GM15510 (cell line): ENCODE results near the gene TRMO.

Source experiments
- POLR2A ChIP-seq: IDR thresholded peaks from 3 replicates; pipeline ENCODE4 v1.6.1; 2011; ENCODE audit warnings: borderline replicate concordance; ENCODE audit not compliant: insufficient read length; ENCODE audit errors: extremely low read depth

Gene TRMO

DNA sequence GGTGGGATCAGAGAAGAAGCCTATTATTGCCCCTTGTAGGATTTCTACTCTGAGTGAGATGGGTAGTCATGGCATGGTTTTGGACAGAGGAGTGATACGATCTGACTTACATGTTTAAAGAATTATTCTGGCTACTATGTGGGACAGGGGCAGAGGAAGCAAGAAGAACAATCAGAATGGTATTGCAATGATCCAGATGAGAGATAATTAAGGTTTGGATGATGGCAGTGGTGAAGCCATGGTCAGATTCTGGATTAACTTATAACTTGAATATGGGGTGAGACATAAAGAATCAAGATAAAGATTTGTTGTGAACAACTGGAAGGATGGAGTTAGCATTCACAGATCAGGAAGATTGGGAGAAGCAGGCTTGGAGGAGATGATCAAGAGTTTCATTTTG lies 19.0 kb upstream of the TRMO start:
- no peak for TF ChIP-seq POLR2A

DNA sequence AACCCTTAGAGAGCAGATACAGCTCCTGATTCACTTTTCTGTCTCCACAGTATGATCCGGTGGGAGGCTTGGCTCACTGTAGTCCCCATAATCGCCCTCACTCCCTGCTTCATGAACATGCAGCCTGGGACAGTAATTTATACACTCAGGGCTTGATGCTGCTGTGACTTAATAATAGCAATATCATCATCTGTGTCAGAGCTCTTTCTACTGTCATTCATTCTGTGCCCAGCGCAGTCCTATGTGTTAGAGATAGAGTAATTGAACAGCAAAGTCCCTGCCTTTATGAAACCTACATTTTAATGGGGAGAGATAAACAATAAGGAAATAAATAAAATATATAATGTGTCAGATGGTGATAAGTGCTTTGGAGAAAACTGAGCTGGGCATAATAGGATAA lies 18.4 kb upstream of the TRMO start:
- no peak for TF ChIP-seq POLR2A

DNA sequence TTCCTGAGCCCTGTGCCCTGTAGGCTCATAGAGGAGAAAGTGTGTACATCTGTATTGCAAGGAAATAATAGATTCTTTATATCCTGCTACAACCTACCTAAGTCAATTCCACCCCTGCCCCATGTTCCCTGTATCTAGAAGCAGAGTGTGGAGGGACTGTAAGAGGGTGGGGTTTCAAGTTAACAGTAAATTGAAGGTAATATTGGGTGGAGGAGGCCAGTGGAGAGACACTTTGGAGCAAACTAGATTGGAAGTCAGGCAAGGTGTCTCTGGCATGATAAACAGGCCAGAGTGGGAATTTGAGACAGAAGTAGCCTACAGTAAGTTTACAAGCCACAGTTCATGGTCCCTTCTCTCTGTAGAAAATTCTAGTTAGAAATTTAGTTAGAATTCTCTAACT lies 17.9 kb upstream of the TRMO start:
- TF ChIP-seq POLR2A, result no peak

DNA sequence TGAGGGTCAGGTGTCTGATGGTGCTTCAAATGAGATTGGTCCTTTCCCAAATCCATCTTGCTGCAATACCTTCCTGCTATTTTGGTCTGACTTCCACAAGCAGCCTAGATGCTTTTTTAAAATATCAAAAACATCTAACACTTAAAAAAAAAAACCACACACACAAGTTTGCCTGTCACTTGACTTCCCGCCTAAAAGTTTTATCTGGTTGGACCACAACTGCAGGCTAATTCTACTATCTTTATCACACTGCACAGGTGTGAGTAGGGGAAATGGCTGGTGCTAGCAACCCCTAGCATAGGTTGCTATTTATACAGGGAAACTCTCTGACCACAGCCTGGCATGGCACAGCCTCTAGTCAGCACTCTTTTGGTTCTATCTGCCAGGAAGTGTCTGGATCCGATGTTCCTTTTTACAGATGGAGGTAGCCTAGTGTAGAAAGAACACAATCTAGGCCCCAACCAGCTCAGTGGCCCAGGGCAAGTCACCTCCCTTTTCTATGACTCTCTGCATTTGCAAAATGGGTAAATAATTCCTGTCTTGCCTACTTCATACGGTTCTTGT lies 15.9 kb upstream of the TRMO start, which contains the start of gene HEMGN:
HEMGN (minus strand) TSS at position 92 of the 564 bp plus-strand sequence; CDS start at position 56, 36 bp downstream.
- TF ChIP-seq POLR2A, result no peak

DNA sequence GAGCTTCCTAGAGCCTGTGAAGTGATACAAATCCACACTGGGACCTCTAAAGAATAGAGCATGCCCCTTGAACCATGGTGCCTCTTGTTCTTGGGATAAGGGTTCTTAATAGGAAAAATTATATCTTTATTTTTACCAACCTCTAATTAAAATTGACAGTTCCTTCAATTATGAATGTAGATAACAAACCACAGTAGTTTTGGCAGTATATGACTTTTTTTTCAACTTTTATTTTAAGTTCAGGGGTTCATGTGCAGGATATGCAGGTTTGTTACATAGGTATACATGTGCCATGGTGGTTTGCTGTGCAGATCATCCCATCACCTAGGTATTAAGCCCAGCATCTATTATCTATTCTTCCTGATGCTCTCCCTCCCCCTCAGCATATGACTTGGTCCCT lies 14.7 kb upstream of the TRMO start:
- TF ChIP-seq POLR2A, result no peak

DNA sequence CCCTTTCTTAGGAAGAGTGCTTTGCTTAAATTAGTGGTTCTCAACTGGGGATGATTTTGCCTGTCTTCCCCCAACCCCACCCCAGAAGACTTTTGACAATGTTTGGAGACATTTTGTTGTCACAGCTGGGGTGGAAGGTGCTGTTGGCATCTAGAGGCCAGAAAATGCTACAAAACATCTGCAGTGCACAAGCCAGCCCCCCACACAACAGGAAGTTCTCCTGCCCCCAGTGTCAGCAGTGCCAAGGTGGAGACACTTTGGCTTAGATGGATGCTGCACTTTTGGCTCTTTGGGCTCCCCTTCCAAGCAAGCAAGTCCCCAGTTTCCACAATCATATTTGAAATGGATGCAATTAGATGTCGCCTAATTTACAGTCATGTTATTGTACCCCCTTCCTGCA lies 13.0 kb upstream of the TRMO start:
- TF ChIP-seq POLR2A, result no peak

DNA sequence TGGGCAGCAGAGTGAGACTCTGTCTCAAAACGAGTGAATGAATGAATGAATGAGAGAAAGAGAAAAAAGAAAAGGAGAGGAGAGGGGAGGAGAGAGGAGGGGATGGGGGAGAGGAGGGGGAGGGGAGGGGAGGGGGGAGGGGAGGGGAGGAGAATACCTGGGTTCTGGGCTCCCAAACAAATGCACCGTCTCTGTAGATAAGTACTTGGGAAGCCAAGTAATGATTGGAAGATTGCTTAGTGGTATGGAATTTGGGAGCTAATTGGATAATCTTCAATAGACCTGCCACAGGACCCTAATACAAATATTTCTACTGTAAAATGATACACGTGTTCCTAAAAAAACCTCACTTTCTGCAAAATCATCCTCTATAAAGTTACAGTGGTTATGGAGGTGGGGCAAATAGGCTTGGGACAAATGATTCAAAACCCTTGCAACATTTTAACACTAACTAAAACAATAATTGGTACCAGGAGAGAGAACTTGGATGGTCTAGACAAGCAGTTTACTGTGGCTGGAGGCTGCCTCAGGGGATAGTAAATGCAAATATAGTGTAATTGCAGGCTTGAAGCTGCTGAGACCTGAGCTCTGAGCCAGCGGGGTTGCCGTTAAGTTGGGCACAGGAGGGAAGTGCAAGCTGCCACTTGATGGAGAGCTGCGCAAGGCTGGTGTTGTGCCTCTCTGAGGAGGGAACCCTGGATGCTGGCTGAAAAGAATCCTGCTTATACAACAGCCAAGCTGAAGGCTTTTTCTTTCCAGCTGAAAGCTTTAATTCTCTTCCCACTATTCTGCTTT lies 12.2 kb upstream of the TRMO start:
- no peak for TF ChIP-seq POLR2A

DNA sequence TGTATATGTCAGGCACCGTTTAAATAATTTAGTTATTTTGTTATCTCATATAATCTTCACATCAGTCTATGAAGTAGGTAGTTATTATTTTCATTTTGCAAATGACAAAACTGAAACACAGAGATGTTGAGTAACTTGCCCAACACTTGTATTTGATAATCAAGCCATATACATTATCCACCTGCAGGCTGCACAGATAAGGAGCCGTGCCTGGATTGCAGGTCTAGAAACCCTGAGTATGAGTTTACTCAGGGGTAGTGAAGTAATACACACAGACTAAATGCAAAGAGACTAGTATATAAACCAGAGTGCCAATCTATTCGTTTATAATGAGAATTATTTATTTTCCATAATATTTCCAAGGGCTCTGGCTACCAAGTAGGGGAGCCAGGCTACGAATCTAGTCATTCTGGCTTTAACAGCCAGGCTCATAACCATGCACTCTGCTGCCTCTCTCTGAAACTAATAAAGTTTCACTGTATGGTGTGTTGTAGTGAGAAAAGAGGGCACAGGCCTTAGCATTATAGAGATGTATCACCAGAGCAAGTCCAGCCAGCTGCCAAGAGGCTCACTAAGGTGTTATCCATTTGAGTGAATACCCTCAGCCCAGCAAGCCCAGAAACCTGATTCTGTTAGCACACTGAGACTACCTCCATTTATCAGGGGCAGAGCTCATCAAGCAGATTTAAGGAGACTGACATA lies 11.1 kb upstream of the TRMO start:
- no peak for TF ChIP-seq POLR2A

DNA sequence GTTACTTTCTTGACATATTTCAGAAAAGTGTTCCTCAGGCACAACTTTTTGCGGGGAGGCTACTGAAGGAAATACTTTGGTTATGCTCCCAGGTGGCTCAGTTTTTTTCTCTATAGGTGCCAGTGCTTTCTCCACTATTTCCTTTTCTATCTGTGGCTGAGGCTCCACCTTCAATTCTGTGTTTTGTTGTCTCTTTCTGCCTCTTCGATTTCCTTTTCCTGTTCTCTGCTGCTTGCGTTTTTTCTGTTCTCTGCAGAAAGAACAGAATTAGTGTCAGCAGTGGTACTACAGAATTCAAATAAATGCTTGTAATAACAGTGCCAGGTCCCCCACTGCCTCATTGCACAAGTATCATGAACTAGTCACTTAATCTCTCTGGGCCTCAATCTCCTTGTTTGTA lies 8.7 kb upstream of the TRMO start:
- no peak for TF ChIP-seq POLR2A

DNA sequence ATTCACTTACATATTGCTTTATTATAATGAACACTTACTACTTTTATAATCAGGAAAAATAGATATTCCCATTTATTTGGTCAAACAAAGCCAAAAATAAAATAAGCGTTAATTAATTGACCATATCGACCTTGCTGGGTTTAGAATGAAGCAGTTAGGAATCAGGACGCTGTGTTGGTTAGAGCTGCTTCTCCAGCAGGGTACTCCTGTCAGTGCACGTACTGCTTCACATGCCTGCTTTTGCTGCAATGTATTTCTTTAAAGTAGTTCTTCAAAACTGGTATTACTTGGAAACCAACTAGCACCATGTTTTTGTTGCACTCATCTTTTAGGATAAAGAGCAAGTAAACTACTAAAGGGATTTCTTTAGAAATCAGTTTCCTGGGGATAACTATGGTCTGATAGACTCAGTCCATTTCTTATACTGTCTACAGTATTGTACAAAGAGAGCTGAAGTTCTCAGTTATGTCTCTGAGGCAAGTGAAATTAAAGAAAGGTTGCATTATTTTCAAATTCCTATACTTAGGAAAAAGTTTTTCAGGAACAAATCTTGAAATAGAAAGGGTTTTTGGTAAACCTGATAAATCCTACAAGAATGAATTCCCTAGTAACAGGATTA lies 6.8 kb upstream of the TRMO start:
- TF ChIP-seq POLR2A, result no peak

DNA sequence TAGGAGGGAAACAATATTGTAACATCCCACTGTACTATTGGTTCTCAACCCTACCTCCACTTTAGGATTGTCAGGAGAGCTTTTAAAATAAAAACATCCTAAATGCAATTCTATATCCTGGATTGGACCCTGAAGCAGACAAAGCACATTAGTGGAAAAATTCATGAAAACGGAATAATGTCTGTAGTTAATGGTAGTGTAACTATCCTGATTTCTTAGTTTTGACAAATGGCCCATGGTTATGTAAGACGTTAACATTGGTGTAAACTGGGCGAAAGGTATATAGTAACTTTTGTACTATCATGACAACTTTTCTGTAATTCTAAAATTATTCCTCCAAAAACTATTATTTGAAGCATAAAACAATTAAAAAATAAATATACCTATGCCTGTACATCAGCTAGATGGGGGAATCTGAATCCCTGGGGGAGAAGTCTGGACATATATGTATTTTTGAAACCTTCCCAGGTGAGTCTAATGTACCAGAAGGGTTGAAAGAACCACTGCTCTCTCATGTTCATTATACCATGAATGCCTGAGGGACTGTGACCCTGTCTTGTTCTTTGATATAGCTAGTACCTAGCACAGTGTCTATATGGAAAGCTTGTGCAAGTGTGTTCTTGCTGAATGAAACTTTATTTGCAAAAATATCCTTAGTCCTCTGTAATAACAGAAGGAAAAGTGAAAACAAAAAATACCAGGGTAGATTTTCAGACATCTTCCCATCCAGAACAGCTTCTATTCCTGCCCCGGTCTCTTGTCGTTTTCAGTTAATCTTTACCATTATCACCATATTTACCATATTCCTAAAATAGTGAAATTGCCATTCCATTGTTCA lies 3.4 kb upstream of the TRMO start:
- TF ChIP-seq POLR2A, result no peak

DNA sequence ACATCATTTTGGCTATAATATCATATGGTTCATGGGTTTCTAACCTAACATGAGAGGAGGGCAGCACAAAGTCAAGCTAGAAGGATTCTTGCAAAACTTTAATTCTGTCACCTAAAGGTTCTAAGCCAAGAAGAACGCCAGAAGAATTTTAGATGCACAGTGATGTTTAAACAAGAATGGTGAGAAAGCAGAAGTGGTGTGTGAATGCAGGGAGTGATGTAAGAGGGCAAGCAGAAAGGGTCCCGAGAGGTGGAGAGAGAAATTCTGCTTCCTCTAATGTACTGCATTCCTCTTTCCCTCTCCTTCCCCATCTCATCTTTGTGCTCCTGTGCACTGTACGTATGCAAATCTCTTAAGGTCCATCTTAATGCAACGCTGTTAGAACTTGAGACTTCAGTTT lies 2.1 kb upstream of the TRMO start:
- no peak for TF ChIP-seq POLR2A

DNA sequence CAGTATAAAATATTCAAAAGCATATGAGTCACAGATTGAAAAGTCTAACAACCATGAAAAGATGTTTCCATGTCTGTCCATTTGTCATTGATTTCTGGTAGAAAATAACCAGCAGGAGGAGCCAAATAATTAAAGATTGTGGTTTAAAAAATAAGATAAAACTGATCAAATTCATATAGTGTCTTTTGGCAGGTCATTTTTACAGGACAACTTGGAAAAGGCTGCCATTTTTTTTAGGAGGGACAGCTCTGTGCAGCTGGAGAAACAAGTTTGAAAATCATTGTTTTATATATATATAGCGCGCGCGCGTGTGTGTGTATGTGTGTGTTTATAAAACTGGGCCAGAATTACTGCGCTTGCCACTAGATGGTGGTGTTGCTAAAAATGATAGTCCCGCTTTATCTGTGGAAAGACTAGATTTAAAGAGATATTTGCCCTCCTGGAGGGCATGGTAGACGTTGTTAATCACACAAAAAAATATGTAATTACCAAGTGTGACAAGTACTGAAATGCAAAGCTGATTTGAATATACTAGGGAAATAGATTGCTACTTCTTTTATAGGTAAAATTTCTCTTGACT lies 1.3 kb upstream of the TRMO start:
- no peak for TF ChIP-seq POLR2A

DNA sequence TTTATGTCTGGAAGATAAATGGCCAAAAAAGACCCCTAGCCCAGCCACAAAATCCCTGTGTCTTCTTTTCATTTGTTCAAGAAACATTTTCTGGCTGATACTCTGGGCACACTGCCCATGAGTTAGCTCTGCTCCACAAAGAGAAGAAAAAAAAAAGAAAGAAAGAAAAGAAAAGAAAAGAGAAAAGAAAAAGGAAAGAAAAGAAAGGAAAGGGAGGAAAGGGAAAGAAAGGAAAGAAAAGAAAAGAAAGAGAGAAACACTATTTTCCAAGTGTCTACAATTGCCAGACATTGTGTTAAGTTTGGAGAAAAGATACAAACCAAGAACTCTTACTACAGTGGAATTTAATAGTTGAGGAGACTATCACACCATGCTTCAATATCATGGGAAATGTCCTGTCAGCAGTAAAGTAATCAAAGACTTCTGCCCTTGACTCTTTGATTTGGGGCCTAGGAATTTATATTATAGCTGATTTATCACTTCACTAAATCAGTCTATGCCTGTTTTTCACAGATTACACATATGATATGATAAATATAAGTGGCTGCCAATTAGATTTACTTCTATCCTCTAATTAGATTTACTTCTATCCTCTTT lies 3.0 kb downstream of the TRMO start:
- no peak for TF ChIP-seq POLR2A
